GM18868 (cell line): Measurements from ENCODE around the gene ENGASE.

Experiments used
- ATAC-seq: cut with Tn5 transposase; IDR thresholded peaks from one replicate; pipeline ENCODE4 v1.9.1; 2021; ENCODE audit warnings: mild to moderate bottlenecking, moderate library complexity; ENCODE audit not compliant: unreplicated experiment

ENGASE gene

DNA sequence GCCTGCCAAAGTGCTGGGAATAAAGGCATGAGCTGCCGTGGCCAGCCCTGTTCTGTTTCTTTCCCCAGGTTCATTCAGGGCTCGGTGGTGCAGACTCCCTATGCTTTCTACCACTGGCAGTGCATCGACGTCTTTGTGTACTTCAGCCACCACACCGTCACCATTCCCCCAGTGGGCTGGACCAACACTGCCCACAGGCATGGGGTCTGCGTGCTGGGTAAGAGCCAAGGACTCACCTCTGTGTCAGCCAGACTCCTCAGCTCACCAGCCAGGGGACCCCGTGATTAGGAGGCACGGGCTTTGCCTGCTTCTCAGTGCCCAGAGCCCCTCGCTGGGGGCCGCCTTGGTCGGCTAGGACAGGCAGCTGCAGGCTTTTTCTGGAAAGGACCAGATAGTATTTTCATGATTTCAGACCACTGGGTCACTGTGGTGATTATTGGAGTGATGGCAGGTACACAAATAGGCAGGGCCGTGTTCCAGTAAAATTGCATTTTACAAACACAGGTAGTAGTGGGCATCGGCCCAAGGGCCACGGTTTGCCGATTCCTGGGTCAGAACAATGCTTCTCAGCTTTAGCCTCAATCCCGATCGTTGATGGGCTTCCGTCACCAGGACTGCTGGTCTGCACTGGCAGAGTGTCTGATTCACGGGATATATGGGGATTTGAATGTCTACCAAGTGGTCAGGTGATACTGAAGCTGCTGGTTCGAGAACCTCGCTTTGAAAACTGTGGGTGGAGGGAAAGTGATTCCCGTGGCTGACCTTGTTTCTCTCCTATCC, 5.0 kb downstream of the ENGASE start:
- no peak for ATAC-seq

DNA sequence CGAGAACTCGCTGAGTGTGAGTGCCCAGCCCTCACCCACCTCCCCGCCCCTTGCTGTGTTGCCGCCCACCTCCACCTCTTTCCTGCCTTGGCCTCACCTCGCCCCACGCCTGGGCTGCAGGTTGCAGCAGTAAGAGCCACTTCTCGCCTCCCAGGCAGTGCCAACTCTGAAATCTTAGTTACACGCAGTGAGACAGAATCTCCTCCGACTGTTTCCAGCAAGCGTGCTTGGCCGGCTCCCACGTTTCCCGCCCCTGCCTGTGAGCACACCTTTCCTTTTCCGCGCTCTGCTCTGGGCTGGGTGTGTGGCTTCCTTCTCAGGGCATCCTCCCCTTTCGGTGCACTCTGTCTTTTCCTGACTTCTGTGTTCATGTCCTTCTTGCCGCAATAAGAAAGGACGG, 5.7 kb downstream of the ENGASE start:
- no peak for ATAC-seq

DNA sequence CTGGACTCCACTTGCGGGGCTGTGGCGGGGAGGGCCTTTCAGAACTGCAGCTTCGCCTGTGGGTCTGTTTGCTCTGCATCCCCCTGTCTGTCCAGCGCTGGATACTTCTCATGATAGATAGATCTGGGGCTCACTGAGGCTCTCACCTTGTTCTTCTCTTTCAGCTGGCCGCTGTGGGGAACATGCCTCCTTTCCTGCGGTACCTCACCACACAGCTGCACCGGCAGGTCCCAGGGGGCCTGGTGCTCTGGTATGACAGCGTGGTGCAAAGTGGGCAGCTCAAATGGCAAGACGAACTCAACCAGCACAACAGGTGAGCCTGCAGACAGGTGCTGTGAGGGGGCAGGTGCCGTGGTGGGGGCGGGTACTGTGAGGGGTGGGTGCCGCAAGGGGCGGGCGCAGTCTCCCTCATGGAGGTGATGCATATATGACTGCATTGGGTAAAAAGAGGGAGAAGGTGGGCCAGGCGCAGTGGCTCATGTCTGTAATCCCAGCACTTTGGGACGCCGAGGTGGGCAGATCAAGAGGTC, 6.2 kb downstream of the ENGASE start:
- no peak for ATAC-seq

DNA sequence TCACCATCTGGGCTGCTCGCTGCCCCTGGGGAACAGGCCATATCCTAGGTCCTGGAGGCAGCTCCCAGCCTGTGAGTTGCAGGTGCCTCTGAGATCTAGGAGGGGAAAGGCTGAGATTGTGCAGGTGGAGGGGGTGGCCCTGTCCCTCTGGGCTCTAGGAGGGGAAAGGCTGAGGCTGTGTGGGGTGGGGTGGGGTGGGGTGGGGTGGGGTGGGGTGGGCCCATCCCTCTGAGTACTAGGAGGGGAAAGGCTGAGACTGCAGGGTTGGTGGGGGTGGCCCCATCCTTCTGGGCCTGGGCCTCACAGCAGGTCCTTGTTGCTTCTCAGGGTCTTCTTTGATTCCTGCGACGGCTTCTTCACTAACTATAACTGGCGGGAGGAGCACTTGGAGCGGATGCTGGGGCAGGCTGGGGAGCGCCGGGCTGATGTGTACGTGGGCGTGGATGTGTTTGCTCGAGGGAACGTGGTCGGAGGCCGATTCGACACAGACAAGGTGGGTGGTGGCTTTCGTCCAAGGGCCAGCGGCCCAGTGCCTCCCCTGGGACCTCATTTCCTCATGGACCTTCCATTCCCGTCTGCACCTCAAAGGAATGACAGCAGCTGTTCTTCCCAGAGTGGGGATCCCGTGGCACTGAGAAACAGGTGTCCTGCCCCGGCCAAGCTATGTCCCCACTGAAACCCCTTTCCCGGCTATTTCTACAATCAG, 7.1 kb downstream of the ENGASE start:
- no peak for ATAC-seq

DNA sequence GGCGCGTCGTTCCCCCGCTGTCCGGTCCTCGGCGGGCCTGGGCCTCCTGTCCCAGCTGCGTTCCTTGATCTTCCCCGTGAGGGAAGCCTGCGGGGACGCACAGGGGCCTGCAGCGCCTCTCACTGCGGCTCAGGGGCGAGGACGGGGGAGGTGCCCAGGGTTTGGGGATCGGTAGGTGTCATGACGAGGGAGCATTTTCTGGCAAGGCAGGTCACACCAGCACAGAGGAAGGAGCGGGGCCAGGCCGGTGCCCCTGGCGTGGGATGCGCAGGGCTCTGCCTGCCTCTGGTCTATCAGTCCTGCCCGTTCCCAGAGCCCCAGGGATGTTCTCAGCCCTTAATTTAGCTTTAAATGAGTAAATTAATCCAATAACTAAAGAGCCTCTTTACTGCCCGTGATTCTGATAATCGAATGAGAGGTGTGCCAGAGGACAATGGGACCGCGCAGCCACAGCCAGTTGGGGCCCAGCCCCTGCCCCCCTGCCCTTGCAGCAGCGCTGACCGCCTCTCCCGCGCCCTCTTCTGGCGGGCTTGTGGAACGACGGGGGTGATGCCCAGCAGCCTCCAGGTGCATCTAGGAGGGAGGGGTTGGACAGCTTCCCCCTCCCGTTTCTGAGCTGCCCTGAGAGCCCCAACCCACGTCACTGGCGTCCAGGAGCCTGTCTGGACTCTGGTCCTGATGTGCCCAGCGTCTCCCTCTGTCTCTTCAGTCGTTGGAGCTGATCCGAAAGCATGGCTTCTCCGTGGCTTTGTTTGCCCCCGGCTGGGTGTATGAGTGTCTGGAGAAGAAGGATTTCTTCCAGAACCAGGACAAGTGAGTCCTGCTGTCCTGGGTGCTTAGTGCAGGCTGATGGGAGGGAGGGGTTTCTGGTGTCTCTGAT, 7.9 kb downstream of the ENGASE start:
- ATAC-seq, result no peak

DNA sequence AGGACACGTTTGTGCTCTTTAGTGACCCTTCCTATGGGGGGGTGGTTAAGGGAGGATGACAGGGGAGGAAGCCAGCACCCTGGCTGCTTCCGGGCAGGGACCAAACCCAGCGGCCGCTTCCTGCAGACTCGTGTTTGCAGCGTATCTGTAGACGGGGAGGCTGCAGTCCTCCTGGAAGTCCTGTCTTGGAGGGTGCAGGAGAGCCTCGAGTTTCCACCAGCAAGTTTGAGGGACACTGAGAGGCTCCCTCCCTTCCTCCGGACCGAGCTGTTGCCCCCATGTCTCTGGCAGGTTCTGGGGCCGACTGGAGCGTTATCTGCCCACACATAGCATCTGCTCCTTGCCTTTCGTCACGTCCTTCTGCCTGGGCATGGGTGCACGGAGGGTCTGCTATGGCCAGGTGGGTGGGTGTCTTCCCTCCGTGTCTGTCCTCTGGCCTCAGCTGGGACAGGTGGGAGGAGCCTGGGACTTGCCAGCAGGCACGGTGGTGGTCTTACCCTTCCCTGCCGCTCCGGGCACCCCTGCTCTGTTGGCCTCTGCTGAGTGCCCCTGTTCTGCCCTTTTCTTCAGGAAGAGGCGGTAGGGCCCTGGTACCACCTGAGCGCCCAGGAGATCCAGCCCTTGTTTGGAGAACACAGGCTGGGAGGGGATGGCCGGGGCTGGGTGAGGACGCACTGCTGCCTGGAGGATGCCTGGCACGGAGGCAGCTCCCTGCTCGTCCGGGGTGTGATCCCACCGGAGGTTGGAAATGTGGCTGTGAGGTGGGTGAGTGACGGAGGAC, 8.8 kb downstream of the ENGASE start:
- ATAC-seq, result no peak

DNA sequence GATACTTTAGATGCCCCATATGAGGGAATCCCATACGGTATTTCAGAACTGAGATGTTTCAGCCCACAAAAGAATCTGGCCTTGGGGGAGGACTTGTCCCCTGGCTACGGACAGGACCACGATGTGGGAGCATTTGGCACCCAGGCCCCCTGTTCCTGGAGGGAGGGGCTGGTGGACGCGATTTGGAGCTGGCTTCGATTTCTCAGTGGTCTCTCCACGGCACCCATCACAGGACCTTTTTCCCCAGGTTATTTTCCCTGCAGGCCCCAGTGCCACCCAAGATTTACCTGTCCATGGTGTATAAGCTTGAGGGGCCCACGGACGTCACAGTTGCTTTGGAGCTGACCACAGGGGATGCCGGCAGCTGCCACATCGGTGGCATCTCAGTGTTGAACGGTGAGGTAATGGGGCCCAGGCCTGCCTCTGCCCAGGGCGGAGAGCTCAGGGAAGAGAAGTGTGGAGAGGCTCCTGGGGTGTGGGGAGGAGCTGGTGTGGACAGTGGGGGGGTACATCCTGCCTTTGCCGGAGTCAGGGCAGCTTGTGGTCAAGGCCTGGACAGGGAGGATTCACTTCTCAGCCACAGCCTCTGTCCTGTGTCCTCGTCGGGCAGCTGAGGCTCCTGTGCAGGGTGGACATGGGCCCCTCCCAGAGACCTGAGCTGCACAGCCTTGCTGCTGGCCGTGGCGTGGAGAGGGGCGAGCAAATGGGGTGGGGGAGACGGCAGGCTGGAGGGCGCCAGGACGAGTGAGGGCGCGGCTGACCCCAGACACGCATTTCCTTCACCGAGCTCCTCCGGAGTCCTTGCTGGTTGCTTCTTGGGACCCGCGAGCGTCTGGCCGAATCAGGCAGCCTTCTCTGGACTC, 9.9 kb downstream of the ENGASE start:
- no peak for ATAC-seq

DNA sequence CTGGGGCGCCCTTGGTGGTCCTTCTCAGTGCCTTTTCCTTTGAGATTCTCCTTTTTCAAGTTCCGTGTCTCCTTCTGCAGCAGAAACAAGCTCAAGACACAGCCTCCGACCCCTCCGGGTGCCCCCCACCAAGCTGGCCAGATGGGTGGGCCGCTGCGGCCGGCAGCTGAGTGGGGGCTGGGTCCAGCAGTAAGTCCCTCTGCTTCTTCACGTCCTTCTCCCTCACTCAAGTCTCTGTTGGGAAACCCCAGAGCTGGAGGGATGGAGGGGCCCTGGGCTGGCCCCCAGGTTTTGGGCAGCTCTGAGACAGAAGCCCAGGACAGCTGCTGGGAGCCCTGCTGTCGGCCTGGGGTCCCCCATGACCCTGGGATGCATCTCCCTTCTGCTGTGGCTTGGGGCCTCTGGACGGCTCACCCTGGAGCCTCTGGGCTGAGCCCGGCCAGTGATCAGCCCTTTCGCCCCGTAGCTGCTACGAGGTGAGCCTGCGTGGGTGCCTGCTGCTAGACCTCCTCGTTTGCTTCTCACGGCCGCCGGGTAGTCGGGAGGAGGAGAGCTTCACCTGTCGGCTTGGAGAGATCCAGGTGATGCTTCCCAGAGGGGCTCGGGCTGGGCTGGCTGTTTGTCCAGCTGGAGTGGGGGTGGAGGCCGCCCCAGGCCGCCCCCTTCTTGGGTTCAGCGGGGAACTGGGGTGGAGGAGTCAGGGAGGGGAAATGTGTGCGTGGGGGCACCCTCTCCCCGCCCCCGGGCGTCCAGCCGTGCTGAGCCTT, 10.7 kb downstream of the ENGASE start:
- ATAC-seq, result no peak

DNA sequence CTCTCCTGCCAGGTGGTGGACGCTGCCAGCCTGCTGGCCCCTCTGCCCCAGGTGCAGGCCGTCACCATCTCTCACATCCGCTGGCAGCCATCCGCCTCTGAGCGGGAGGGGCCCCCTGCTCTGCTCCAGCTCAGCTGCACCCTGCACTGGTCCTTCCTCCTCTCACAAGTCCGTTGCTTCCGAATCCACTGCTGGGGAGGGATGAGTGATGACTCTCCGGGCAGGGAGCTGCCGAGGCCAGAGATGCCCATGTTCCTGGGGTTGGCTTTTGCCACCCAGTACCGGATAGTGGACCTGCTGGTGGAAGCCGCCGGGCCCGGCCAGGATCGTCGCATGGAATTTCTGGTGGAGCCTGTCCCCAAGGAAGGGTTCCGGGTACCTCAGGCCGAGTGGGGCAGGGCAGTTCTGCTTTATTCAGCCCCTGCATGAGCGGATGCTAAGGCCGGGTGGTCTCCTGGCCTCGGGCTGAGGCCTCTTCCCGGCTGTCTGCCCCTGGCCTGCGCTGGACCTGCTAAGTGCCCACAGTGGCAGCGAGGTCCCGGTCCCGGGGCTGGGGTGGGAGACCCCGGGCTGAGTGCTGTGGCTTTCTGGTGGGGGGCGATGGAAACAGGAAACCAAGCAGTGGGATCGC, 11.4 kb downstream of the ENGASE start:
- no peak for ATAC-seq

DNA sequence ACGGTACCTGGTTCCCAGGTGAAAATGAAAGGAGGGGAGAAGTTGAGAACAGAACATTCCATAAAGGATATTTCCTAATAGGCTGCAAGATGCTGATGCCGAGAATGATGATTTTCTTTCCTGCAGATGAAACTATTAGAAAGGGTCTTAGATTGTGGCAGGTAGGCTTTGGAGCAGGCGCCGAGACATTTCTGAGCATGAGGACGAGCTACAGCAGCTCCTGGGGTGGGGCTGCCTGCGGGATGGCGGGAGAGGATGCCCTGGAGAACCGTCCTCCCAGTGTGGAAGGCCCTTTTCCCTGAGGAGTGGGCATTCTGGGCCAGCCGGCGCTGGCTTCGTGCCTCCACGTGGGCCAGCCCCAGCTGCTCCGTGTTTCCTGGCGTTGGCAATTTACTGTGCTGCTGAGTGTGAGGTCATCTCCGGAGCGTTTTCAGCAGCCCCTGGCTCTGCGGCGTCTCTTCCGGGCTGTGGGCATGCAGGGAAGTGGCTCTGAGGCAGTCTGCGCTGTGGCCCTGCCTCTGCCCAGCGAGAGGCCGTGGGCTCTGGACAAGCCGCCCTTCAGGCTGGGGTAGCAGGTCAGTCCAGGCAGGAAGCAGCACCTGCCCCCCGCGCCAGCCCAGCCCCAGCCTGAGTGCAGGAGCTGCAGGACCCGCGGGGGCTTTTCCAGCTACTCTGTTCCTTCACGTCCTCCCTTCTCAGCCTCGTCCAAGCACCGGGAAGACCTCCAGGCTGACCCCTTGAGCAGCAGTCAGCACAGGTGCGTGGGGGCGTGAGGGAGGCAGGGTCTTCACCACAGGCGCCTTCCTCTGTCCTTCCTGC, 12.2 kb downstream of the ENGASE start:
- ATAC-seq, result no peak

DNA sequence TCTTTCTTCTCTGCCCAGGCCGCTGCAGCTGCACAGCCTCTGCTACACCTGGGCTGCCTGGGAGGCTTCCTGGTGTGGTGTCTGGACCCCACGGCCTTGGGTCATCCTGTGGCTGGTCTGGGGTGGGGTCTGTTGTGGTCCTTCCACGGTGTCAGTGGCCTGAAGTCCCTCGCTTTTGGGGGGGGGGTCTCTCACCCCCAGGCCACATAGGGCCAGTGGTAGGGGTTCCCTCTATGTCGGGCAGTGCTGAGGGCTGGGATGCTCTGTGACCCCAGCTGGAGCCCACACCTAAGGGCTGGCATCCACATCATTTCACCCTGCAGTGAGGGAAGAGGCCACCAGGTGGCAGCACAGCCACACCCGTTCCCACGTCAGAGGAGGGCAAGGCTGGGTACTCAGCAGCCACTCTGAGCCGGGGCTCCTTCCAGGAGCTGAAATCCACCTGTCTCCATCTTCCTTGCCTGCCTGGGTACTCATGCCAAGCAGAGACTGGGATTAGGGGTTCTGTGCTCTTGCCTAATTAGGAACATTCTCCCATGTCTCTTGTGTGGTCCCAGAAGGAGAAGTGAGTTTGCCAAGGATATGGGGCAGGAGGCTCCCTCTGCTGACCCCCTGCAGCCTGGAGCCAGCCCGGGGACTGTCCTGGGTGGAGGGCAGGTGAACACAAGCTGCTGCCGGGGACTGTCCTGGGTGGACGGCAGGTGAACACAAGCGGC, 13.0 kb downstream of the ENGASE start:
- no peak for ATAC-seq

DNA sequence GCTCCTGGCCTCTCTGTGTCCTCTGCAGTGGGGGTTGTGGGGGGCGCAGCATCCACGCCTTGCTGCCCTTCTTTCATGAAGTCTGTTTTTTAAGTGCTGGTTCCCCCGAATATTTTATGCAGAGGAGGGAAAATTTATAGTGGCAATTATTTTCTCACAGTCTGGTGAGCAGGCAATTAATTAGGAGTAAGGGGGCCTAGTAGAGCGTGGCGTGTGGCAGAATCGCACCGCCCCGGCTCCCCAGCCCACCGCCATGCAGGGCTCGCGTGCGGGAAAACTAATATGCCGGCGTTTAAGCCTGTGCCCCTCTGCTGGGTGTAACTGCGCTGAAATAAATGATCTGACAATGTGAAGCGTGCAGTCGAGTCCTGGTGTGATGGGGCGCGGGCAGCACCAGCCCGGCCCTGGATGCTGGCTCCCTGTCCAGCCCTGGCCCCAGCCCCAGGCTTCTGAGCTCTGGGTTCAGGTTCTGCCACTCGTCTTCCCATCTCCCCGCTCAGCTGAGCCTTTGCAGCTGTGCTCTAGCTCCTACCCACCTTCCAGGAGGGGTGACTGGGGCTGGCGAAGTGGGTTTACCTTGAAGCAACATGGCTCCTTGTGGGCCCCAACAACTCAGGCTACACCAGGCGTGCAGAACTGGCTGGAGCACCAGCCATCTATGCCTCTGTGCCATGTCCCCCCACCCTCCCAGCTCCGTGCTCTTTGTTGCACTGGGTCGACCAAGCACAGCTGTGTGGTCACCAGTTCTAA, 13.8 kb downstream of the ENGASE start:
- no peak for ATAC-seq

DNA sequence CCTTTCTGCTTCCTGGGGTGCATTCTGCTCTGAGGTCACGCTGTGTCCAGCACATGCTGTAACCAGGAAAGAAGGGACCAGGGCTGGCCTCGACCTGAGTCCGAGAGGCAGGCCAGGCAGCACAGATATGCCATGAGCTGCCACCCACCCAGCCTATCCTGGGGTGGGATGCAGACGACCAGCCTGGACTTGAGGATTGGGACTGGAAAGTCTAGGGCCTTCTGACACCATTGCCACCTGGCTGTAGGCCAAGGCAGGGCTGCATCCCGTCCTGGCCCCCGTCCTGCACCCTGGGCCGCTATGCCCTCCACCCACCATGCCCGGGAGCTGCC, 14.3 kb downstream of the ENGASE start:
- ATAC-seq, result no peak

DNA sequence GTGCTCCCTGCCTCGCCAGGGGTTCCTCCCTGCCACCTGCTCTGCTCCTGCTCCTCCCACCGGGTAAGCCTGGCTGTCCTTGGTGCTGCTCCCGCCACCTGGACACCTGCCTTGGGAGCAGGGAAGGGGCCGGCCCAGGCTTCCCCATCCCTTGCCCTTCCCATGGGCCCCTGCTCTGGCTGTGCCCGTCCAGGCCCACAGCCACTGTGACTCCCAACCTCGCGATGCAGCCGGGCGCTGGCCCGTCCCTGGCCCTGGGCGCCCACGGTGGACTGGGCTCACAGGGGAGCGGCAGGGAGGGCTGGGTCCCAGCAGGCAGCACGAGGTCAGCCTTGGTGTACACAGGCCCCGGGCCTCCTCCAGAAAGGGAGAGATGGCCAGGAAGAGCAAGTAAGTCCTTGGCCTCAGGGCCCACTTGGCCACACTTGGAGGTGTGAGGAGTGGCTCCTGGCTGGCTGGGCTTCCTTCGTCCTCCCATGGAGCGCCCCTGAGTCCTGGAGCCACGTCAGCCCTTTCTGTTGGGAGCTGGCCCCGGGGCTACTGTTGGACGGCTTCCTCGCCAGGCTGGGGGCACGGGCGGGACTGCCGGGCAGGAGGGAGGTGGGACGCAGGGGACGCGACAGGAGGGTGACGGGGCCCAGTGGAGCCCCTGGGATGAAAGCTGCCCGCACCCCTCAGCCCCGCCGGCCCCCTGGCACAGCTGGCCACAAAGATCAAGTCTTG, 15.3 kb downstream of the ENGASE start:
- no peak for ATAC-seq

DNA sequence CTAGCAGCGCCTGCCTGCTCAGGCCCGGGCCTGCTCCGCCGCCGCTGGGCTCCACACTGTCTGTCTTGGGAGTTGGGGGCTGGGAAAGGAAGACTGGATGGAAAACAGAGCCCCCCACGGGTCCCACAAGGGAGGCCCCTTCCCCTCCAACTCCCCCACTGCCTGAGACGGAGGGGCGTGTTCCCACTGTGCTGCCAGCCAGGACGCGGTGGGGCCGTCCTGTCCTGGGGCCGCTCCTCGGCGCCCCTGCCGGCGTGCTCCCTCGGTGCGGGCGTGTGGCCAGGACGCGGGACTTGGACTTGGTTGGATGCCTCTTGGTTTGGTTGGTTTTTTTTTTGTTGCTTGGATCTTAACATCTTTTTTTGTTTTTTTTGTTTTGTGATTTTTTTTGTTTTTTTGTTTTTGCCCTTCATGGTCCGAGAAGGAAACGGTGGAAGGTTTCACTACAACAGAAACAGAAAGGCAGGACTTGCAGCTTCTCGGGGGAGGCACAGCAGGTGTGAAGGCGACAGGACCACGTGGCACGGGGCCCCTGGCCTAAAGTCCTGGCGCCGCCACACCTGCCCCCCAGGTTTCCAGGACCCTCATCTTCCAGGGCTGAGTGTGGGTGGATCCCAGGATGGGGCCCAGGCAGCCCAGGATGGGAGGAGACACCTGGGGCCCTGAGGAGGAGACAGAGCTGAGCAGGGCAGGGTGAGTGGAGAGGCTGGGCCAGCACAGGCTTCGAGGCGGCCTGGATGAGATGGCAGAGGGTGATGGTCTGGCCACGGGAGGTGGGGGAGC, 16.0 kb downstream of the ENGASE start:
- ATAC-seq, result no peak
